ENCODE results near the gene LPP. TPM values are rescaled to one million over a fixed set of nuclear protein-coding genes. Genes with fewer than 3 reads are reported as not detected.

Gene LPP
- total RNA-seq, 1 donor from 2014 or later, result 63.6 TPM

DNA sequence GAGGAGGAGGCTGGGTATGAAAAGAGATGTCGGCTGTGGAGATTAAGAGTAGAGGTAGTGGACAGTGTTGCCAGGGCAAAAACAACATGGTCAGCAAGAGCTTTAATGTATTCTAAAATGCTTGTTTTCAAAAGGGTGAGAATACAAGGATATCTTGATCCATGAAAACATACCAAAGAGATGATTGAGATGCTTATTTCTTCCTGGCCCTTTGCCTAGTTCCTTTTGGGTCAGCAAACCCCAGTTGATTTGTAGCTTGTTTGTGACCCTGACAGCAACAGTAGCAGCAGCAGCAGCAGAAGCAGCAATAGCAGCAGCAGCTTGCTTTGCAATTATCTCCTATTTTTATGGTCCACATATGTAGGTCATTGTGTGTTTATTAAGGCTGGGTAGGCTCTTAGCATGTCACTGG, 337.3 kb downstream of the LPP start:
- ATAC-seq (no peak), DNase-seq (ENCODE audit: low spot score) (no peak)

DNA sequence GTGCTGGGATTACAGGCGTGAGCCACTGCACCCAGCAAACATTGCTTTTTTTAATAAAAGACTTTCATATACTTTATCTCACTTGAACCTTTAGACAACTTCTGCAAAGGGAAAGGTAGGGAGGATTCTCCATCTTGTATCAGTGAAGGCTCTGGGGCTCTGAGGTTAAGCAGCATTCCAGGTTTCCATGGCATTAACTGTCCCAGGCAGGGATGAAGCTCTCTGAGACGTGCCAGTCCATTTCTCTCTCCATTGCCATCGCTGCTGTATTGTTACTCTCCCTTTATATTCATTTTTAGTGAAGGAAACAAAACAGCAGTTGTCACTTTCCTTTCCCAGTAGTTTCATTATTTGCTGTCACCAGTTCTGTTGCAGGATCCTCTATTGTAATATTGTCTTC, 342.4 kb downstream of the LPP start:
- ATAC-seq, result no peak
- no peak for DNase-seq (ENCODE audit: low spot score)

DNA sequence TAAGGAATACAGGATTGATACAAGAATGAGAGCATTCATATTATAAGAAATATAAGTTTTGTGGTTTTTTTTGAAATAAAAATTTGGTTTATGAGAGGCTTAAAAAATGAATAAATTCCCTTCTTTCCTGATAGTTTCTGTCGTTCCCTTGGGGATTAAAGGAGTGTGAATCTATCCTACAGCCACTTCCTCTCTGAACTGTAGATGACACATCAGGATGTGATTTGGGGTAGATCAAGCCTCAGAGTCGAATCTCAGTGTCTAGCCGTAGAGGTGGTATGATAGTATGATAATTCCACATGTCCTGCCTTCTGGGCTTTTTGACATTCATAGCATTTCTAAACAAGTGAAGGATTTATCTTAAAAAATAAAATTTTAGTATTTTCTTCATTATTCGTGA, 343.1 kb downstream of the LPP start:
- ATAC-seq (no peak), DNase-seq (ENCODE audit: low spot score) (no peak)

DNA sequence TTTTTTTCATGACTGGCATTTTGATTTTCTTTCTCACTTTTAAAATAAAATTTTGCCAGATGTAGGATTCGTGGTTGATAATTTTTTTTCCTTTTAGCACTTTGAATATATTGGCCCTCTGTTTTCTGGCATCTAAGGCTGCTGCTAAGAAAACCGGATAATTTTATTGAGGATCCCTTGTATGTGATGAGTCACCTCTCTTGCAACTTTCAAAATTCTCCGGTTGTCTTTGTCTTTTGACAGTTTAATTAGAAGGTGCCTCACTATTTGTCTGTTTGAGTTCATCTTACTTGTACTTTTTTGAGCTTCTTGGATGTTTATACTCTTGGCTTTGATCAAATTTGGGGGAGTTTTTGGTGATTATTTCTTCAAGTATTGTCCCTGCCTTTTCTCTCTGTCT, 349.7 kb downstream of the LPP start:
- ATAC-seq (no peak), DNase-seq (ENCODE audit: low spot score) (no peak)

DNA sequence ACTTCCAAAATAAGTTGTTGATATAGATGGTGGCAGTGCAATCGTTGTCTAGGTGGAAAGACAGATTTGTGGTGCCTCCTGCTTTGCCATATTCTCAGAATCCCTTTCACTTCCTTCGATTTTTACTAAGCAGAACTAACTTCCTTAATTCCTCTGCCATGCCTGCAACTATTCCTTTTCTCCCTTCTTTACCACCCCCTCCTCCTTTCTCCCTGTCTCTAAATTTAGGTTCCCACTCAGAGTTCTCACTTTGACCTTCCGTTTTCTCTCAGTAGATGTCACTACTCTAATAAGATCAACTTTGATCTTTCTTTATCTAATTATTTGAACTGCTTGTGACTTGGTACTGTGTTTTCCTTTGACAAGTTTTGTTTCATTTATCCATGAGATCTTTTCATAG, 351.2 kb downstream of the LPP start:
- DNase-seq (ENCODE audit: low spot score) (no peak), ATAC-seq (peak; percentile 18)

DNA sequence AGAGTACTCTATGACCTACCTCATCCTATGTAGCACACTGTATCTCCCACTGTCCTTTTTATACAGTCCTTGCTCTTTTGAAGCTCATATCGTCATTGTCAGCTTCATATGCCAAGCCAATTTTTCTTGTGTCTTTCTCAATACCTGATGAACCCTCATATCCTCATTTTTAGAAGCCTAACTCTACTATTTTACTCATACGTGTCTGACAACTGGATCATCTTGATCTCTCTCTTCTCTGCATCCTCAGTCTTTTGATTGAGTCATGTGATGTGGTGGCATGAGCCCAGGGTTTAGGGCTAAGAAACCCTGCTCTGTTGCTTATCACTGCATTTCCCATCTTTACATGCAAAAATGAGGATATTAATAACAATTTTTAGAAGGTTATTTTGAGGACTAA, 352.0 kb downstream of the LPP start:
- no peak for DNase-seq (ENCODE audit: low spot score)
- ATAC-seq, result no peak

DNA sequence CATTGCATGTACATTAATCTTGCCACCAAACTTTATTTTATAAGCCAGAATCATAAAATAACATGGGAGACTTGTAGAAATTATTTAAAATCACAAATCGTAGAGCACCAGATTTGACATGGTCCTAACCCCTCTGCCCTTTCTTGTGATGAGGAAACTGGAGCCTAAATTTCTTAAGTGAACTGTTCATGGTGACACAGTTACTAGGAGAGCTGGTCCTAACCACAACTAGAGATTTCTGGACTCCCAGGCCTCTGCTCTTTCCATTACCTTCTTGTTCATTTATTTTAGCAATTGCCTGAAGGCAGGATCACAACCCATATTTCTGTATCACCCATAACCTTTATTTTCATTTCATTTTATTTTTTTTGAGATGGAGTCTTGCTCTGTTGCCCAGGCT, 352.5 kb downstream of the LPP start:
- ATAC-seq, result no peak
- DNase-seq (ENCODE audit: low spot score), result no peak

DNA sequence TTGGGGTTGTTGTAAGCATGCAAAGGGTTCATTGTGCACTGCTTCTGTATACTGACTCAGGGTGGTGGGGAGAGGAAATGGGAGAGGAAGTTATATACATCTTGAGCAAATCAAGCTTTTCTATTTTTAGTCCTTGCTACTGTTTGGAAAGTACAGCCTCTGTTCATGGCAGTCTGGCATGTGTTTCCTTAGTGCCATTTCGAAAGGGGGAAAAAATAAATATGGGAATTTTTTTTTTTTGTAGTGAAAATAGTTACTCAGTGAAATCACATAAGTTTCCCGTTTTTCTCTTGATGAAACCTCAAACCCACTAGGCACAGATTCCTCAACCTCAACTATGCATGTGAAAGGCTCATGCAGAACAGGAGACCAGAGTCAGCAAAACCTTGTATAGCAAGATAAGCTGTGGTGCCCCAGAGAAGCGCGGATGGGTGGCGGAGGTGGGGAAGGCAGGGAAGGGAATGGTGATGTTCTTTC, 353.3 kb downstream of the LPP start:
- ATAC-seq (peak; percentile 65), DNase-seq (ENCODE audit: low spot score) (no peak)

DNA sequence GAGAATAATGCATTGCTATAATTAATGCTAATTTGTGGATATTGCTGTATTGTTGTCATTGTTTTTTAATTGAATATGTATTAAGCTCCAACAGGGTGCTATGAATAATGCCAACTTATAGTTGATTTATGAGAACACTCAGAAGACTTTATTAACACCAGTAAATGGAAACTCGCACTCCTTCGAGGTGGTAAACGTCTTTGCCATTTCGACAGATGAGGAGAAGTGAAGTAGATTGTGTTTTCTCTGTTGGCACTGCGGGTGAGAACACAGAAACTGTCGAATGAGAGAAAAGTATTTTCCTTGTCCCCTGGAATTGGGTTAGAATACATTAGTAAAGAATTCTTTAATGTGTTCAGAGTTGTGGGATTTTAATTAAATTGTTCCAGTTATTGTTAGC, 354.5 kb downstream of the LPP start:
- DNase-seq (ENCODE audit: low spot score), result no peak
- no peak for ATAC-seq

DNA sequence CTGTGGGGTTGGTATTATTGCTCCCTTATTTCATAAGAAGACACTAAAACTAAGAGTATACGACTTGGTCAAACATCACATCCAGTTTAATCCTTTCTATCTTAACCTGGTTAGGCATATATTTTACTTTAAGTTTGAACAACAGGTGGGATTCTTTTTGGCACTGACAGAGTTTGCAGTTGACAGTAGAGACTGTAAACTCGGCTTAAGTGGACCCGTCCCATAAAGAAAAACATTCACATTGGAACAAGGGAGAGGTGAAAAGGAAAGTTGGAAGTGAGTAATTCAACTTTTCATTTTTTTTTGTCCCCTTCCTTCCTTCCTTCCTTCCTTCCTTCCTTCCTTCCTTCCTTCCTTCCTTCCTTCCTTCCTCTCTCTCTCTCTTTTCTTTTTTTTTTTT, 355.4 kb downstream of the LPP start:
- no peak for ATAC-seq
- DNase-seq (ENCODE audit: low spot score), result no peak

DNA sequence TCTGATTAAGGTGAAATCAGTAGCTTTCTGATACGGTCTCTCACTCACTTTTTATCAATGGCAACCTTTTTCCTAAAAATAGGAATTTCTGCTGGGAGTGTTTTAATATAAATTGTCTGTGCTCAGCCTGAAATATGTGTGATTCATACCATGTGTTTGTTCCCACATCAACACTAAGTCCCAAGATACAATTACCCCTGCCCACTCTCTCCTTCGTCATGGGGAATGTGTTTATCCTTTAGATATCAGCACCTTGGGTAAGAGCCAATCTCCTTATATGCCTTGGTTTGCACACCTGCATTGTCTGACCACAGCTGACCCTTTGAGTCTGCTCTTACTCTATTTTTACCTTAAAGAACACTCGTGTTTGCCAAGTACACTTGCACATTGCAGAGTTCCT, 356.4 kb downstream of the LPP start:
- DNase-seq (ENCODE audit: low spot score), result no peak
- ATAC-seq, result no peak

DNA sequence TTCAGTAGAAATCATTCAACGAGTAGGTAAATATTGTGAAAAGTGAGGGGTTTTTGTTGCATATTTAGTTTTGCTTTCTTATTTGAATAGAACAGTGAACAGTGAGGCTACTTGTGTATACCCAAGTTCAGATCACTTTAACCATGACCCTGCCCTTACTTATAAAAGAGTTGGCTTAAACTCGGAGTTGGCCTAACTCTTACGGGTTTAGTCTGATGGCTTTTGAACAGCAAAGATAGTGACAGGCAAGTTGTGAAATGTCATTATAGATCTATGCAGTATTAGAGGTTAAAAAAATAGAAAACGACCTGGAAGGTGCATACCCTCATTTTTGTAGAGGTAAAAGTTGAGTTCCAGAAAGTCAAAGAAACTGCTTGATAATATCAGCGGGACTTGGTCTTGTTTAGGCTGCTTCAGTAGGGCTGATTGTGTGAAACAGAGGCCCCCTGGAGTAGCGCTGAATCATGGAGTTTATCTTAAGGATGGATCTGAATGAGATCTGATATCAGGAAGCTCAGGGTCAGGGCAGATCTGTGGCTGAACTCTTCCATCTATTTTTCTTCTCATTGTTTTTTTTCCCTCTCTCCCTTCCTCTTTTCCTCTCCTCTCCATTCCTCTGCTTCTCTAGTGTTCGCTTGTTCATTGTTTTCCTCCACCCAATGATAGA, 359.8 kb downstream of the LPP start:
- ATAC-seq, result peak; percentile 91

DNA sequence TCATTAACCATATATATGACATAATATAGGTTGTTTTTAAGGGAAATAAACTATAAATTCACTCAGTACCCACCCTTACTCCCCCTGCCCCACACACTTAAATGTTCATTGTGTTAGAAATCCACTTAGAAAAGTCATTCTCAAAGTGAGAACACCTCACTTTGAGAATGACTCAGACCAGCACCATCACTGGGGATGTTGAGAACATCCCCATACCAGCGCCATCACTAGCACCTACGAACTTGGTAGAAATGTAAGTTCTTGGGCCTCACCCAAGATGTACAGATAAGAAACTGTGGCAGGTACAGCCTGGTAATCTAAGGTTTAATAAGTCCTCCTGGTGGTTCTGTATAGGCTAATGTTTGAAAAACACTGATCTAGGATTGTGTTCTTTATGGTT, 362.6 kb downstream of the LPP start:
- no peak for ATAC-seq
- DNase-seq (ENCODE audit: low spot score), result no peak

More for the DNA sequence above, 359.8 kb downstream of the LPP start:
- DNase-seq (ENCODE audit: low spot score), result no peak

DNA sequence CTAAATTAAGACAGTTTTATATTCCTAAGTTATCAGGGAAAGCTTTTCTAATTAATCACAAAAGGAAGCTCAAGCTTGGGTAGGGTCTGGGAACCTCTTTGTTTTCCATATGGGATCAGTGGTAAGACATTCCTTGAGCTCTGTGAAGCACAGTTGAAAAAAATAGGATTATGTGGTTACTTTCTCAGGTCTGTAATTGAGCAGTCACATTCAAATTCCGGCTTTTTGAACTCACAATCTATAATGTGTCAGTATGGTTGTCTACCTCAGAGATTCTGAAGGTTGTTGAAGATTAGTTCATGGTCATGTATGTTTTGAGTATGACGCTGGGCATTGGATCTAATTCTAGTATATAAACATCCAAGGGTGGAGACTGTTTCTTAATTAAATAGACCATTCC, 364.5 kb downstream of the LPP start:
- peak; percentile 28 for ATAC-seq
- DNase-seq (ENCODE audit: low spot score), result no peak

DNA sequence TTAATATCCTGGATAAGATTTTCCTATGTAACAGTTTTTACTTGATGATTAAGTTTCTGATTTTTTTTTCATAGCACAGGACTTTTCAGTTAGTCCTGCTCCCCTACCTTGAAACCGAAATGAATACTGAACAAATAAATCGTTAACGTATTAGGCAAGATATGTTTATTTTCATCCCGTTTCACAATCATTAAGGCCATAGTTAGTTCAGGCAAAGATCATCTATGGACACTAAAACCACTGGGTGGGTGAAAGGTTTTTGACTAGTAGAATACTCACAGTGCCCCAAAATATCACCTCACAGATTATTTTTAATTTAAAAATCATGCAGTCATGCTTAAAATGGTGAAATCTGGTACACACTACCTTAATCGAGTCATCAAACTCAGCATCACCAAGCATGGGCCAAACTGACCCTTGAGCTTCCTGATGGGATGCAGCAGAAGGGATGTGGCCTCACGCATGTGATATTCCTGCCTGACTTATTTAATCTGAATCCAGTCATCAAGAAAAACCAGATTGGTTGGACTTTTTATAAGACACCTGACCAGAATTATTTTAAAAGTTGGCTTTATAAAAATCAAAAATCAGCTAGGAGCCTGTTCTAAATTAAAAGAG, 365.0 kb downstream of the LPP start:
- peak; percentile 77 for ATAC-seq
- DNase-seq (ENCODE audit: low spot score), result no peak

DNA sequence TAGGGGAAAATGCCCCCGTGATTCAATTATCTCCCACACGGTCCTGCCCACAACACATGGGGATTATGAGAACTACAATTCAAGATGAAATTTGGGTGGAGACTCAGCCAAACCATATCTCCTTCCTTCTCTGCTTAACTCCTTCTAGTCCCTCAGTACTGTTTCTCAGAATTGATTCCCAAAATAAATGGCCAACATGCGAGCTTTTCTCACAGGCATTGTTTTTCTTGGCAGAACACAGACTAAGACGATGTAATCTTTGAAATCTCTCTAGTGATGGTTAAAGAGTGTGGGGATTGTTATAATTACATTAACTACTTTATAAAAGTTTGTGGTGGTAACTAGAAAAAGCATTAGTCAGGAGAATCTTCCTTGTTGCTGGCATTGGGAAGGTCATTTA, 366.5 kb downstream of the LPP start:
- no peak for DNase-seq (ENCODE audit: low spot score)
- ATAC-seq, result no peak

DNA sequence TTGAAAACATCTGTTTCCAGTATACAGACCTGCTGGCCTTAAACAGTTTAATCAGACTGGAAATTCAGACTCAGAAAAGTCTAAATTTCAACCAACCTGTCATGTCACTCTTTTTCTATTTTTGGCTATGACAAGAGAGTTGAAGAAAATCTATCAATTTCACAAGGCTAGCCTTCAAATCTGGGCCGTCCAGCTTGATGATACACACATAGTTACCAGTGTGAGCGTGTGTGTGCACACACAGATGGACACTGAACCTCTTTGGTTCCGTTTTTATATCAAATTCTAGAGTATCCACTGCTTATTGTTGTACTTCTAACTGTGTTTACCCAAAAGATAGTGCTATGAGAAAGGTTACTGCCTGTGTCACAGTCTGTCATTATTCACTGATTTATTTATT, 368.2 kb downstream of the LPP start:
- DNase-seq (ENCODE audit: low spot score), result no peak

DNA sequence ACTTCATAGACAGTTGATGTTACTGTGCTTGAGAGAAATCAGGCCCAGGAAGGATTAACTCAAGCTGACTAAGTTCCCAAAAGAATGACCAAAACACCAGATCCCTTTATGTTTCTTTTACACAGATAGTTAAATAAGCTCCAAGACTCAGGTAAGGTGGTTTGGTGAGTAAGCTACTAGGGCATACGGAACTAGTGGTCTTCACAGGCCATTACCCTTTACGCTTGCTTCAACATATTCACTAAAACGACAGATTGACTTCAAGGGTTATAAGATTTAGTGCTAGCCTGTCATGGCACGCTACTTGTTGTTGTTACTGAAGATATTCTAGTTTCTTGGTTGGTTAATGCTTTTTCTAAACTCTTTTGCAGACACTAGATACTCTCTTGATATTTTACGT, 369.3 kb downstream of the LPP start:
- DNase-seq (ENCODE audit: low spot score) (no peak), ATAC-seq (no peak)

More for the DNA sequence above, 368.2 kb downstream of the LPP start:
- ATAC-seq, result peak; percentile 56

DNA sequence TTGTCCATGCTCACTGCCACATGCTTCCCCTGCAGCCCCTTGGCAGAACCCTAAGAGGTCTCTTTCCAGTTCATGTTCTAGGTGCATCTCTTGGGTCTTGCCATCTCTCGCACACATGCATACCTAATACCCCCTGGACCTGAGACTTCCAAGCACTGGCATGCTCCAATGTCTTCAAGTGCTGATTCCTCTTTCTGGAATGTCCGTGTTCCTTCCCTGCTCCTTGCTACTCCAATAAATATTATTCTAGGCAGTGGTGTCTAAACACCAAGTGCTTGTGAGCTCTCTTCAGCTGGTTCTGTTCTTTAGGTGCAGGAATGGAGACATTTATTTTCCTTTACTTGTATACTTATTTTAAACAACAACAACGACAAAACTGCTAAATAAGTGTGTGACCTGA, 370.1 kb downstream of the LPP start:
- ATAC-seq, result no peak
- no peak for DNase-seq (ENCODE audit: low spot score)

DNA sequence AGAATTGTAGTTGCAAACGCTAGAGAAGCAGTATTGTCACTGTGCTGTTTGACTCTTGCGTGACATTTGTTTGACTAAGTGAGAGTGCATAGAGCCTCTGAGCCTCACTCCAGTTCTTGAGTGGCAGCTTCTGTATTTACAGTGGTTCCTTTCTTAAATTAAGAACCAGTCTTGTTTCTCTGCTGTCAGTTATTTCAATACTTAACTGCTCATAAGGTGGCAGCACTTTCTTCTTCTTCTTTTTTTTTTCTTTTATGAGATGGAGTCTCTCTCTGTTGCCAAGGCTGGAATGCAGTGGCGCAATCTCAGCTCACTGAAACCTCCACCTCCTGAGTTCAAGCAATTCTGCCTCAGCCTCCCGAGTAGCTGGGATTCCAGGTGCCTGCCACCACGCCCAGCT, 372.1 kb downstream of the LPP start:
- ATAC-seq (peak; percentile 39), DNase-seq (ENCODE audit: low spot score) (no peak)

DNA sequence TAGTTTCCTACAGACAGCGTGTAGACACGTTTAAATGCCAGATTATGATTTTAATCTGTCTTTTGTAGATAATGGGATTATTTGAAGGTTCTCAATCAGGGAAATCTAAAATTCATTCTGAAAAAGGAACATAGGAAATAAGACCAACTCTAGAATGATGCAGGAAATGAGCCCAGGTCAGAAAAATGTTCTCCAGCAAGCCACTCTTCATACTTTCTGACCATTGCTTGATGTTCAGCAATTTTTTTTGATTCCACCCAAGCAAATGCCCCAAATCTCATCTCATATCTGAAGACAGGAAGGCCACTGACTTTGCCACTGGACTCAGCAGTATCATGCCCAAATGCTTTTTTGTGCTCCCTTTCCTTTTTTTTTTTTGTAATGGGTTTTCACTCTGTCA, 373.4 kb downstream of the LPP start:
- DNase-seq (ENCODE audit: low spot score) (no peak), ATAC-seq (no peak)

DNA sequence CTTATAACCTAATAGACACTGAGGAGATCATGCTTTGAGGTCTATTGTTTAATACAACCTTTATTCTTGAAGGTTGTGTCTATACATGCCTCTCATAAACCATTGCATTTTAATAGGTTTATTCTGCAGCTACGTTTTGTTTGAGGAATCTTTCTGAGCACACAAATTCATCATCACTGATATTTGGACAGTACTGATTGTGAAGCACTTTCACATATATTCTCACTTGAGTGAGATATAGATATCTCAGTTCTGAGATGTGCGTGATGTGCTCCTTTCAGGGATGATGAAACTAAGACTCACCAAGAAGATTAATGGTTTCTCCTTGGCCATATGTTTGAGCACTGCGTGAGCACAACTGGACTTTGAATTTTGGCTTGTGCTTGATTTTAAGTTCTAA, 374.4 kb downstream of the LPP start:
- ATAC-seq (no peak), DNase-seq (ENCODE audit: low spot score) (no peak)

DNA sequence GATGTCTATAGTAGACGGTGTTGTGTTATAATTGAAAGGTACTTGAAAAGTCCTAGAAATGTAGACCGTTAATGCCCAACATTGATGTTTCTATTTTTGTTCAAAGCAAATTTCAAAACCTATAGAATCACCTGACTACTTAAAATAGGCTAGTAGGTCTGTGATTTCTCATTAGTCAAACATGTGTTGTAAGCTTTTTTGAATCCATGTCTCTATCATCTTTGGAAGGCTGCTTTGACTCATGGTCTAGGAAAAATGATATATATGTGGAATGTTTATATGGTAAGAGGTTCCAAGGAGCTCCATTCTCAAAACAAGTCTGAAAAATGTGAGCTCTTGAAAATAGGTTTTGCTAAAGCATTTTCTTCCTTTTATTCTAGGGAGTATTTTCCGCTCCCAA, 375.3 kb downstream of the LPP start:
- ATAC-seq (no peak), DNase-seq (ENCODE audit: low spot score) (no peak)

All from left lobe of liver (tissue), 2 donors.